Neural cell (in vitro differentiated cells): ENCODE measurements around the gene CLIP3. TPM values are rescaled to one million over a fixed set of nuclear protein-coding genes. Genes with fewer than 3 reads are reported as not detected.

Source experiments
- H2AFZ ChIP-seq: fragments of 200-600, 300-800 bp; sonication (generic), shearing (Covaris generic); 2 replicates; pipeline ENCODE4 v1.6.0; 2014; ENCODE audit warnings: low read depth, mild to moderate bottlenecking, antibody characterized with exemption, low read length, moderate library complexity
- H3F3A ChIP-seq: fragments of 200-600 bp; shearing (Covaris generic); 2 replicates; pipeline ENCODE4 v1.6.1; 2016; ENCODE audit warnings: mild to moderate bottlenecking, moderate library complexity, mixed read lengths, antibody characterized with exemption, low read length; ENCODE audit not compliant: insufficient read depth, poor library complexity, severe bottlenecking
- H3K27ac ChIP-seq: fragments of 200-600, 300-800 bp; sonication (generic), shearing (Covaris generic); 2 replicates; pipeline ENCODE4 v1.5.1; 2014; ENCODE audit warnings: mild to moderate bottlenecking, low read length, moderate library complexity
- H3K27me3 ChIP-seq: fragments of 300-800, 200-600 bp; sonication (generic), shearing (Covaris generic); 2 replicates; pipeline ENCODE4 v1.6.0; 2014; ENCODE audit warnings: mild to moderate bottlenecking, low read depth, low read length, moderate library complexity; ENCODE audit not compliant: insufficient read depth
- H3K36me3 ChIP-seq: fragments of 300-800, 200-600 bp; sonication (generic), shearing (Covaris generic); 2 replicates; pipeline ENCODE4 v1.5.1; 2014; ENCODE audit warnings: mild to moderate bottlenecking, antibody characterized with exemption, low read length, moderate library complexity; ENCODE audit not compliant: insufficient read depth
- H3K4me2 ChIP-seq: fragments of 300-800, 200-600 bp; sonication (generic), shearing (Covaris generic); 2 replicates; pipeline ENCODE4 v1.6.0; 2014; ENCODE audit warnings: mild to moderate bottlenecking, low read length
- H3K4me3 ChIP-seq: fragments of 300-800, 200-600 bp; sonication (generic), shearing (Covaris generic); 2 replicates; pipeline ENCODE4 v1.5.1; 2014; ENCODE audit warnings: mild to moderate bottlenecking, low read length, moderate library complexity
- H3K79me2 ChIP-seq: fragments of 200-600 bp; shearing (Covaris generic); replicated peaks from 2 replicates; pipeline ENCODE4 v1.6.0; 2014; ENCODE audit warnings: mild to moderate bottlenecking, low read length, moderate library complexity; ENCODE audit not compliant: insufficient read depth
- H3K9ac ChIP-seq: fragments of 300-800, 200-600 bp; sonication (generic), shearing (Covaris generic); 2 replicates; pipeline ENCODE4 v1.6.1; 2016; ENCODE audit warnings: mild to moderate bottlenecking, low read length, mixed read lengths
- H3K9me2 ChIP-seq: fragments of 200-600 bp; shearing (Covaris generic); 2 replicates; pipeline ENCODE4 v1.6.1; 2016; ENCODE audit warnings: mild to moderate bottlenecking, low read length, mixed read lengths; ENCODE audit not compliant: insufficient read depth
- H3K9me3 ChIP-seq: fragments of 200-600, 300-800 bp; sonication (generic), shearing (Covaris generic); 2 replicates; pipeline ENCODE4 v1.6.1; 2016; ENCODE audit warnings: mild to moderate bottlenecking, mixed run types, low read length, moderate library complexity, mixed read lengths
- H4K20me1 ChIP-seq: fragments of 200-600 bp; shearing (Covaris generic); 2 replicates; pipeline ENCODE4 v1.6.1; 2016; ENCODE audit warnings: mild to moderate bottlenecking, mixed run types; ENCODE audit not compliant: insufficient read depth
- EP300 ChIP-seq: fragments of 450-650 bp; conservative IDR thresholded peaks from 2 replicates; pipeline ENCODE4 v1.6.1; 2014; ENCODE audit warnings: antibody characterized with exemption, mild to moderate bottlenecking, moderate library complexity; ENCODE audit not compliant: poor library complexity, severe bottlenecking
- EZH2 ChIP-seq: fragments of 200-600, 300-800 bp; shearing (Covaris generic), sonication (generic); IDR thresholded peaks from 2 replicates; pipeline ENCODE4 v1.6.1; 2014; ENCODE audit warnings: antibody characterized with exemption, low read length, borderline replicate concordance, mild to moderate bottlenecking; ENCODE audit not compliant: insufficient read depth, poor library complexity, severe bottlenecking
- MXI1 ChIP-seq: fragments of 450-650 bp; conservative IDR thresholded peaks from 2 replicates; pipeline ENCODE4 v1.6.1; 2014; ENCODE audit warnings: antibody characterized with exemption, mild to moderate bottlenecking; ENCODE audit not compliant: poor library complexity, severe bottlenecking
- POLR2AphosphoS5 ChIP-seq: IDR thresholded peaks from 2 replicates; pipeline ENCODE4 v1.6.1; 2012
- RAD21 ChIP-seq: fragments of 450-650 bp; conservative IDR thresholded peaks from 2 replicates; pipeline ENCODE4 v1.6.1; 2014; ENCODE audit warnings: antibody characterized with exemption, mild to moderate bottlenecking, moderate library complexity
- SMC3 ChIP-seq: fragments of 450-650 bp; conservative IDR thresholded peaks from 2 replicates; pipeline ENCODE4 v1.6.1; 2014; ENCODE audit warnings: antibody characterized with exemption, mild to moderate bottlenecking, moderate library complexity; ENCODE audit not compliant: poor library complexity
- TAF1 ChIP-seq: IDR thresholded peaks from 2 replicates; pipeline ENCODE4 v1.6.1; 2012; ENCODE audit warnings: low read depth
- polyA plus RNA-seq: library from polyadenylated mRNA; depleted of rRNA; stranded (reverse); fragments of >200 nt; gene quantifications from 2 replicates; pipeline ENCODE4 v1.2.3, GENCODE V29; 2014
- TF ChIP-seq, protein P1 (sequence below): IDR thresholded peaks from 2 replicates; pipeline ENCODE4 v1.6.1; 2012; ENCODE audit warnings: borderline replicate concordance
- TF ChIP-seq, protein P2 (sequence below): fragments of 450-650 bp; IDR thresholded peaks from 2 replicates; pipeline ENCODE4 v1.5.1; 2014; ENCODE audit warnings: antibody characterized with exemption, mild to moderate bottlenecking, moderate library complexity; ENCODE audit not compliant: poor library complexity, severe bottlenecking

Gene CLIP3
- polyA plus RNA-seq, 1 donor from 2014 or later = 5.6 TPM

DNA sequence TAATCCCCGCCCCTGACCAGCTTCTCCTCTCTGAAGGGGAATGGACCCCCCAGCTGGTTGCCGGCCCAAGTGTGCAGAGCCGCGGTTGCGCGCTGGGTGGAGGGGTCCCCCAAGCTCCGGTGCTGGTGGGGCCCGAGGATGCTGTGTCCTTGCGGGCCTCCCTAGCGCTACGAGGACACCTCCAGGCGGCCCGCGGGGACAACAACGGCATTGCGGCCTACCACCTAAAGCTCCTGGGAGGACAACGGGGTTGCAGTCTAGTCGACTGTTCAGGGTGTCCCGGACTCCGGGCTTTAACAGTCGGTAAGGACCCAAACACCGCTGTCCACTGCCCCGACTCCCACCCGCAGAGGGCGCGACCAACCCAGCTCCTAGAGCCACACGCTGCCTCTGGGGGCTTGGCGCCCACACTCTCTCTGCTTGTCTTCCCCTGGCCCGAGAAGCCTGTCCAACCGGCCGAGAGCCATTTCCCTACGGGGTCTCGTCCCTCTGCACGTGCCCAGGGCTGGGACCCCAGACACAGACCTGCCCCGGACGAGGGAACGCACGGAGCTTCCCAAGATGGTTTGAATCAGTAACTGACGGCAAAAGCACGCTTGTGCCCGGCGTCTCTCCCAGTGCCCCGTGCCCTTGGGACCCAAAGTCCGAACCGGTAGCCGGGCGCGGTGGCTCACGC is 38.6 kb downstream of the CLIP3 start:
- H3K27me3 ChIP-seq = no peaks in the 10 kb centered on the region
- no peak overlapping the region for H3K4me2 ChIP-seq
- H3K9me3 ChIP-seq = no peaks in the 10 kb centered on the region
- no peak overlapping the region for H3K4me3 ChIP-seq
- no peaks in the 10 kb centered on the region for H3F3A ChIP-seq
- no peak for TF ChIP-seq EZH2
- no peak for TF ChIP-seq SMC3
- TF ChIP-seq, protein P1, sequence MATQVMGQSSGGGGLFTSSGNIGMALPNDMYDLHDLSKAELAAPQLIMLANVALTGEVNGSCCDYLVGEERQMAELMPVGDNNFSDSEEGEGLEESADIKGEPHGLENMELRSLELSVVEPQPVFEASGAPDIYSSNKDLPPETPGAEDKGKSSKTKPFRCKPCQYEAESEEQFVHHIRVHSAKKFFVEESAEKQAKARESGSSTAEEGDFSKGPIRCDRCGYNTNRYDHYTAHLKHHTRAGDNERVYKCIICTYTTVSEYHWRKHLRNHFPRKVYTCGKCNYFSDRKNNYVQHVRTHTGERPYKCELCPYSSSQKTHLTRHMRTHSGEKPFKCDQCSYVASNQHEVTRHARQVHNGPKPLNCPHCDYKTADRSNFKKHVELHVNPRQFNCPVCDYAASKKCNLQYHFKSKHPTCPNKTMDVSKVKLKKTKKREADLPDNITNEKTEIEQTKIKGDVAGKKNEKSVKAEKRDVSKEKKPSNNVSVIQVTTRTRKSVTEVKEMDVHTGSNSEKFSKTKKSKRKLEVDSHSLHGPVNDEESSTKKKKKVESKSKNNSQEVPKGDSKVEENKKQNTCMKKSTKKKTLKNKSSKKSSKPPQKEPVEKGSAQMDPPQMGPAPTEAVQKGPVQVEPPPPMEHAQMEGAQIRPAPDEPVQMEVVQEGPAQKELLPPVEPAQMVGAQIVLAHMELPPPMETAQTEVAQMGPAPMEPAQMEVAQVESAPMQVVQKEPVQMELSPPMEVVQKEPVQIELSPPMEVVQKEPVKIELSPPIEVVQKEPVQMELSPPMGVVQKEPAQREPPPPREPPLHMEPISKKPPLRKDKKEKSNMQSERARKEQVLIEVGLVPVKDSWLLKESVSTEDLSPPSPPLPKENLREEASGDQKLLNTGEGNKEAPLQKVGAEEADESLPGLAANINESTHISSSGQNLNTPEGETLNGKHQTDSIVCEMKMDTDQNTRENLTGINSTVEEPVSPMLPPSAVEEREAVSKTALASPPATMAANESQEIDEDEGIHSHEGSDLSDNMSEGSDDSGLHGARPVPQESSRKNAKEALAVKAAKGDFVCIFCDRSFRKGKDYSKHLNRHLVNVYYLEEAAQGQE = no peak
- TF ChIP-seq MXI1 = no peak
- TF ChIP-seq POLR2AphosphoS5 = no peak
- TF ChIP-seq, protein P2, sequence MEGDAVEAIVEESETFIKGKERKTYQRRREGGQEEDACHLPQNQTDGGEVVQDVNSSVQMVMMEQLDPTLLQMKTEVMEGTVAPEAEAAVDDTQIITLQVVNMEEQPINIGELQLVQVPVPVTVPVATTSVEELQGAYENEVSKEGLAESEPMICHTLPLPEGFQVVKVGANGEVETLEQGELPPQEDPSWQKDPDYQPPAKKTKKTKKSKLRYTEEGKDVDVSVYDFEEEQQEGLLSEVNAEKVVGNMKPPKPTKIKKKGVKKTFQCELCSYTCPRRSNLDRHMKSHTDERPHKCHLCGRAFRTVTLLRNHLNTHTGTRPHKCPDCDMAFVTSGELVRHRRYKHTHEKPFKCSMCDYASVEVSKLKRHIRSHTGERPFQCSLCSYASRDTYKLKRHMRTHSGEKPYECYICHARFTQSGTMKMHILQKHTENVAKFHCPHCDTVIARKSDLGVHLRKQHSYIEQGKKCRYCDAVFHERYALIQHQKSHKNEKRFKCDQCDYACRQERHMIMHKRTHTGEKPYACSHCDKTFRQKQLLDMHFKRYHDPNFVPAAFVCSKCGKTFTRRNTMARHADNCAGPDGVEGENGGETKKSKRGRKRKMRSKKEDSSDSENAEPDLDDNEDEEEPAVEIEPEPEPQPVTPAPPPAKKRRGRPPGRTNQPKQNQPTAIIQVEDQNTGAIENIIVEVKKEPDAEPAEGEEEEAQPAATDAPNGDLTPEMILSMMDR = no peak
- no peak for TF ChIP-seq EP300
- no peak for TF ChIP-seq RAD21
- TF ChIP-seq TAF1 = no peak
- no peaks in the 10 kb centered on the region for H3K36me3 ChIP-seq
- no peak overlapping the region for H3K27ac ChIP-seq
- H3K9me2 ChIP-seq = no peaks in the 10 kb centered on the region
- peaks cover 13% of the 10 kb centered on the region for H3K79me2 ChIP-seq
- H4K20me1 ChIP-seq = no peaks in the 10 kb centered on the region
- H3K9ac ChIP-seq = no peak overlapping the region
- no peak overlapping the region for H2AFZ ChIP-seq

DNA sequence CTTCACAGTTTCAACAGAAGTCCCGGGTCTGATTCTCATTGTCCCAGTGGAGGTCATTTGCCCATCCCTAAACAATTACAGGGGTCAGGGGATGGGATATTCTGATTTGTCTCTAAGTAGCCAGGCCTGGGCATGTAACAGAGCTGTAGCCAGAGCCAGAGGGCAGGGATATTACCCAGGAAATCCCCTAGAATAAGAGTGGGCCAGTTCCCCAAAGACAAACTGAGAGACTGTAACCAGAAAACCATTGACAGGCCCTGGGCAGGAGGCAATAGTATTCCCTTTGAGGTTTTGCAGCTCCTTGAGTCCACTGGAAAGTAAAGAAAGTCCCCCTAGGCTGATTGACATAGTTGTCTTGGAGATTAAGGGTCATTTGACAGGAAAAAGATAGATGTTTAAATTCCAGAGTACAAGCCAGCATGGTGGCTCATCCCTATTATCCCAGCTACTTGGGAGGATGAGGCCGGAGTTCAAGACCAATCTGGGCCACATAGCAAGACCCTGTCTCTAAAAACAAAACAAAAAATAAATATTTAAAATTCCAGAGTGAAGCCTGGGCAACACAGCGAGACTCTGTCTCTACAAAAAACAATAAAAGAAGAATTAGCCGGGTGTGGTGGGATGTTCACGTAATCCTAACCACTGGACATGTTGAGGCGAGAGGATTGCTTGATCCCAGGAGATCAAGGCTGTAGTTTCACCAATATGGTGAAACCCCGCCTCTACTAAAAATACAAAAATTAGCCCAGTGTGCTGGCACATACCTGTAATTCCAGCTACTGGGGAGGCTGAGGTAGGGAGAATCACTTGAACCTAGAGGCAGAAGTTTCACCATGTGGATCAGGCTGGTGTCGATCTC is 39.5 kb downstream of the CLIP3 start:
- H3K9me3 ChIP-seq = no peaks in the 10 kb centered on the region
- no peaks in the 10 kb centered on the region for H3K9me2 ChIP-seq
- no peak overlapping the region for H2AFZ ChIP-seq
- no peak overlapping the region for H3K27ac ChIP-seq
- no peak overlapping the region for H3K9ac ChIP-seq
- no peak overlapping the region for H3K4me2 ChIP-seq
- no peaks in the 10 kb centered on the region for H3F3A ChIP-seq
- no peak overlapping the region for H3K4me3 ChIP-seq
- TF ChIP-seq MXI1 (no peak), SMC3 (no peak), POLR2AphosphoS5 (no peak), EZH2 (no peak), EP300 (no peak), RAD21 (no peak), TAF1 (no peak)
- TF ChIP-seq, protein P2 = no peak
- TF ChIP-seq, protein P1 = no peak
- H3K27me3 ChIP-seq = no peaks in the 10 kb centered on the region
- H3K79me2 ChIP-seq = peaks cover 13% of the 10 kb centered on the region
- H4K20me1 ChIP-seq = no peaks in the 10 kb centered on the region
- no peaks in the 10 kb centered on the region for H3K36me3 ChIP-seq
